DND-41 (cell line): ENCODE measurements around the gene ANGEL2.

Source experiments
- EZH2 ChIP-seq: IDR thresholded peaks from 3 replicates; pipeline ENCODE4 v1.6.1; 2012; ENCODE audit warnings: borderline replicate concordance, low read depth, mild to moderate bottlenecking, moderate library complexity, low read length, inconsistent platforms; ENCODE audit not compliant: severe bottlenecking
- TF ChIP-seq, protein P1 (sequence below): IDR thresholded peaks from 2 replicates; pipeline ENCODE4 v1.5.1; 2012; ENCODE audit warnings: borderline replicate concordance, low read length, moderate library complexity, mild to moderate bottlenecking; ENCODE audit not compliant: poor library complexity, severe bottlenecking; ENCODE audit errors: extremely low read depth

DNA sequence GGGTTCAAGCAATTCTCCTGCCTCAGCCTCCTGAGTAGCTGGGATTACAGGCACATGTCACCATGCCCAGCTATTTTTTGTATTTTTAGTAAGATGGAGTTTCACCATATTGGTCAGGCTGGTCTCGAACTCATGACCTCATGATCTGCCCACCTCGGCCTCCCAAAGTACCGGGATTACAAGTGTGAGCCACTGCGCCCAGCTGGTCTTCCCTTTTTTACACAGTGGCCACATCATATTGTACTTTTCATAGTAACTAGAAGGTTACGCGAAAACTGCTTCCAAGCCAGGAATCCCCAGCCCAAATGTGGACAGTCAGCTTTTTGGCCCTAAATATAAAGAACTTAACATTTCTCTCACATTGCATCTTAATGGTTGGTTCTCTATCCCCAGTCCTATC, 61.2 kb downstream of the ANGEL2 start:
- TF ChIP-seq, protein P1, sequence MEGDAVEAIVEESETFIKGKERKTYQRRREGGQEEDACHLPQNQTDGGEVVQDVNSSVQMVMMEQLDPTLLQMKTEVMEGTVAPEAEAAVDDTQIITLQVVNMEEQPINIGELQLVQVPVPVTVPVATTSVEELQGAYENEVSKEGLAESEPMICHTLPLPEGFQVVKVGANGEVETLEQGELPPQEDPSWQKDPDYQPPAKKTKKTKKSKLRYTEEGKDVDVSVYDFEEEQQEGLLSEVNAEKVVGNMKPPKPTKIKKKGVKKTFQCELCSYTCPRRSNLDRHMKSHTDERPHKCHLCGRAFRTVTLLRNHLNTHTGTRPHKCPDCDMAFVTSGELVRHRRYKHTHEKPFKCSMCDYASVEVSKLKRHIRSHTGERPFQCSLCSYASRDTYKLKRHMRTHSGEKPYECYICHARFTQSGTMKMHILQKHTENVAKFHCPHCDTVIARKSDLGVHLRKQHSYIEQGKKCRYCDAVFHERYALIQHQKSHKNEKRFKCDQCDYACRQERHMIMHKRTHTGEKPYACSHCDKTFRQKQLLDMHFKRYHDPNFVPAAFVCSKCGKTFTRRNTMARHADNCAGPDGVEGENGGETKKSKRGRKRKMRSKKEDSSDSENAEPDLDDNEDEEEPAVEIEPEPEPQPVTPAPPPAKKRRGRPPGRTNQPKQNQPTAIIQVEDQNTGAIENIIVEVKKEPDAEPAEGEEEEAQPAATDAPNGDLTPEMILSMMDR: no peak
- TF ChIP-seq EZH2: no peak
